GM19025 (cell line): ENCODE data around the gene SCP2.

Experiments used
- ATAC-seq: cut with Tn5 transposase; IDR thresholded peaks from one replicate; pipeline ENCODE4 v1.9.1; 2021; ENCODE audit warnings: mild to moderate bottlenecking, low read depth, moderate library complexity; ENCODE audit not compliant: unreplicated experiment

Gene SCP2

DNA sequence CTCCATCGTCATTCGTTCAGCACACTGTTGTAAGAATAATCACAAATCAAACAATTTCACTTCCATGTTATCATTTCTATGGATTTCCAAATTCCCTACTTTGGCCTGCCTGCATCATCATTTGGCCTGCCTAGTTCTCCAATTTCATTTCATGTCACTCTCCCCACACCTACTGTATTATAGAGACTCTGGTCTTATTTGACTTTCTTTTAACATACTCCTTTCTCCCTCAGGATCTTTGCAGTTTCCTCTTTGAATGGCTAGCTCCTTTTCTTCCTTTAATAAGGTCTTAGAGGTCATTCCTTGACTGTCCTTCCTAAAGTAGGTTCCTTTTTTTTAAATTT lies 98.7 kb downstream of the SCP2 start:
- ATAC-seq: no peak

DNA sequence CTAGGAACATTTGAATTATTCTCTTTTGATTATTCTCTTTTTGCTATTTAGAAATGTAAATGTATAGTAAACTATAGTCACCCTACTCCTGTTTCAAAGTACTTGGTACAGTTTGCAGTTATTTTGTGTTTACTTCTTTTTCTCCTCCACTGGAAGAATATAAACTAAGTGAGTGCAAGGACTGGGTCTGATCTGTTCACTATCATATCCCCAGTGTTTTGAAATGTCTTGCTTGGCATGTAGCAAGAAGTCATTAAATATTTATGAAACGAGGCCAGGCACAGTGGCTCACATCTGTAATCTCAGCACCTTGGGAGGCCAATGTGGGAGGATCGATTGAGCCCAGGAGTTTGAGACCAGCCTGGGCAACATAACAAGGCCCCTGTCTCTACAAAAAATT lies 99.2 kb downstream of the SCP2 start:
- no peak for ATAC-seq

GRCh38 chr1:53031732-53032131 lies 104.7 kb downstream of the SCP2 start:
- no peak for ATAC-seq

DNA sequence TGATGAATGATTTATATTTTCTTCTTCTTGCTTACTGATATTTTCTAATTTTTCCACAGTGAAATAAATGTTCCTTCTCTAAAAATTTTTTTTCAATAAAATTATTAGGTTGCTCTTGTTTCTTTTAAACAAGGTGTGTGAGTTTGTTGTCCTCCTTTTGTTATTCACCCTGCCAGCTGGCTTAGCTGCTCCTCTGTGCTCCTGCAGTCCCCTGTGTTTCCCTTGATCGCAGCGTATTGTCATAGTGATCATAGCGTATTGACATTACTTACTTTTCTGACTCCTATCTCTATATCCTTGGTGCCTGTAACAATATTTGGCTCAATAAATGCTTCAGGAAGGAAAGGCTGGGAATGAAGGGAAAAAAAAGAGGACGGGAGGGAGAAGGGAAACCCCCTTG lies 110.1 kb downstream of the SCP2 start:
- no peak for ATAC-seq

- ATAC-seq: no peak
These were observed 111.5 kb downstream of the SCP2 start for GRCh38 chr1:53038566-53038965.

DNA sequence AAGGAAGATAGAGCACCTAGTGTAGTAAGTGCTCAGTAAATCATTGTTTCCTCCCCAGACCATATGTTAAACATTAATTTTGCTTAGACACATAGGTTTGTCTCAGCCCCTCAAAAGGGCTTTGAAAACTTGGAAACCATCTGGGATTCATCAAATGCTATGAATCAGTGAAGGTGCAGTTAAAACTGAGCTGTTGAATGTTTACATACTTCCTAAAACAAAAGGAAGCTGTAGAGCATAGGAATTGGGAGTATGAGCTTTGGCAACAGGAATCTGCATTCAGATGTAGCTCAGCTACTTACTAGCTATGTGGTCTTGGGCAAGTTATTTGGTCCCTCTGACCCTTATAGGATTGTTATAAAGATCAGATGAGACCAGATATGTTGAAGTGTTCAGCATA lies 116.2 kb downstream of the SCP2 start:
- no peak for ATAC-seq

DNA sequence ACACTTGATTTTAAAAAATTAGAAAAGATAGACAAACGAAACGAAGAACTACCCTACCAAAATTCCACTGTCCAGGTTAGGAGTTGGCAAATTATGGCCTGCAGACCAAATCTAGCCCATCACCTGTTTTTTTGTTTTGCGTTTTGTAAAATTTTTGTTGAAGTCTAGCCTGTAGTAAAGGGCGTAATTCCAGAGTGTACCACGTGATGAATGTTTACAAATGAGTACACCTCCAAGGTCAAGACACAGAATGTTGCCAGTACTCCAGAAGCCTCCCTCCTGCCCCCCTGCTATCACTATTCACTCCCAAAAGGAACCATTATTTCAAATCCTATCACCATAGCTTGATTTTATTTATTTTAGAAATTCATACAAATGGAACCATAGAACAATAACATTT lies 117.8 kb downstream of the SCP2 start:
- no peak for ATAC-seq

DNA sequence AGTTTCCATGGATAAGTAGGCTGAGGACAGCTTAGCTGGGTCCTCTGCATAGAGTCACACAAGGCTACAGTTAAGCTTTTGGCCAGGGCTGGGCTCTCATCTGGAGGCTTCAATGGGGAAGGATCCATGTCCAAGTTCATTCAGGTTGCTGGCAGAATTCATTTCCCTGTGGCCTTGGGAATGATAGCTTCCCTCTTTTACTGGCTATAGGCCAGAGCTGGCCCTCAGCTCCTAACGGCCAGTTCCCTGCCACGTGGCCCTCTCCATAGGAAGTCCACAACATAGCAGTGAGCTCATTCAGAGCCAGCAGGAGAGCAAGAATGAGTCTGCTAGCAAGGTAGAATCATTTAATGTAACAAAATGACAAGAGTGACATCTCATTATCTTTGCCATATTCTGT lies 119.9 kb downstream of the SCP2 start:
- ATAC-seq: no peak

- ATAC-seq: no peak
These were observed 121.0 kb downstream of the SCP2 start for GRCh38 chr1:53047737-53048736.

DNA sequence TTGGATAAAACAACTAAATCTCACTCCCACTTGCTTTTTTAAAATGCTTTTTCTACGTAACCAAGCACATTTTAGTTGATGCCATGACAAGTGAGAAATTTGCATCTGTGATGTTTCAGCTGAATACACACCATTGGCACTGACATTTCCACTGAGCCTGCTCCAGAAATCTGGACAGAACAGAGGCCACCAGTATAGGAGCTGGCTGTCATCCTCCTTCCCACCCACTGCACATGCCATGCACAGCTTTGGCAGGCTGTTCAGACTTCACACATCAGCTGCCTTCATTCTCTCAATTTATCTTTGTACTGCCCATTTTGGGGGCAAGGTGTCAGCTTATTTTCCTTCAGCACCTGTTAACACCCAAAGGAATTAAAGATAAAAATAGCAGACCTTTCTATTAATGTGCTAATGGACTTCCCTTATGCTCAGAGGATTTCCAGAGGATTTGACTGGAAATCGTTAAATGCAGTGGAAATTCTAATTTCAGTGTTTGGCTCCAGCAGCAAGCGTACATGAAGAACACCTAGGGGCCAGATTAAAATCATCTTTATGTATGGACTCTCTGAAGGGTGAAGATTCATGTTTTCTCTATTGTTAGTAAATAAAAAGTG lies 122.0 kb downstream of the SCP2 start:
- no peak for ATAC-seq

DNA sequence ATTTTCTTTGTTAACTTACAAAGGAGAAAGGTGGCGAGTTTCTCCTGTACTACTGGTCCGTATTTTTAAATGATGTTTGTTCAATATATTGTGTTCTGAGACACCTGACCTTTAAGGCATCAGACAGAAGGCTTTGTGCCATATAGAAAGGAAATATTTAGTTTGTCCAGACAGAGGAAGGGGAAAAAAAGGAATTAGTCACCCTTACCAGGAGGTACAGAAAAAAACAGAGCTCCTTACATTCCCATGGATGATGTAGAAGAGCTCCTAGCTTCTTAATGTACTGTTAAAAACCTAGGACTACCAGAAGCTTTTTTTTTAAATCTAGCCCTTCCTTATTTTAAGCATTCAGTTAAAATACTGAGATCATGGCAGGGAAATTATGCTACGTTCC lies 122.5 kb downstream of the SCP2 start:
- ATAC-seq: no peak

- ATAC-seq: no peak
These were observed 123.2 kb downstream of the SCP2 start for GRCh38 chr1:53050310-53050709.

DNA sequence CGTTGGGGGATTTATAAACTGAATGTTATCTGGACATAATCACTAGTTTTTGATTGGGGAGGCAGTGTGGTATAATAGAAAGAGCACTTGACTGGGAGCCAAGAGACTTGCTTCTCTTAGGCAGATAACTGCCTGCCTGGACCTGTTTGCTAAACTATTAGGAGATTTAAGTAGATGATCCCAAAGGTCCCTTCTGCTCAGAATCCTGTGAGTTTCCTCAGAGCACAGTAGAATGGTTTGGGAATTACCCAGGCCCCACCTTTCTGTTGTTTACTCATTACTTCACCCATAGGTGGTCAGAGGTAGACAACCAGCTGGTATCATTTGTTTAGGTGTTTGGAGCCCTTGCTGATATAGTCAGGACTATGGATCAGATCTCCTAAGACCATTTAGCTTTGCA lies 124.6 kb downstream of the SCP2 start:
- no peak for ATAC-seq

DNA sequence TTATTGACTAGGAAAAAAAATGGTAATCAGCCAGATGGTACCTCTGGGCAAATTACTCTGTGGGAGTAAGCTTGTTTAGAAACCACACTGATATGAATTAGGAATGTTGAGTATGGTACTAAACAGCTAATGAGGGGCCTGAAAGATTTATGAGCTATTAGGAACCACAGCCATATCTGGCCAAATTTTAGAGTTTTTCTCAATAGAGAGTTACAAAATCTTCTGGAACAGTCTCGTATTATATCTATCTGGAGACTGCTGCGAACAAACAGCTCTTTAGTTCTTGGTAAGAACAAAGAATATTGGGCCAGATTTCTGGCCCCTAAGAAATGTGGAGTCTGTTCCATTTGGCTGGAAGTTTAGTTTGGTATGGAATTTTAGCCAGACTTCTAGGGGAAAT lies 130.1 kb downstream of the SCP2 start:
- ATAC-seq: no peak

GRCh38 chr1:53060579-53060978 lies 133.5 kb downstream of the SCP2 start:
- ATAC-seq: no peak

GRCh38 chr1:53061123-53061858 lies 134.2 kb downstream of the SCP2 start:
- ATAC-seq: no peak

- no peak for ATAC-seq
These were observed 135.0 kb downstream of the SCP2 start, which contains the start of gene PODN for GRCh38 chr1:53061859-53062707. Gene PODN, plus strand, starts transcription at chr1:53062213. Its CDS starts 7,643 bp downstream, at chr1:53069856.

DNA sequence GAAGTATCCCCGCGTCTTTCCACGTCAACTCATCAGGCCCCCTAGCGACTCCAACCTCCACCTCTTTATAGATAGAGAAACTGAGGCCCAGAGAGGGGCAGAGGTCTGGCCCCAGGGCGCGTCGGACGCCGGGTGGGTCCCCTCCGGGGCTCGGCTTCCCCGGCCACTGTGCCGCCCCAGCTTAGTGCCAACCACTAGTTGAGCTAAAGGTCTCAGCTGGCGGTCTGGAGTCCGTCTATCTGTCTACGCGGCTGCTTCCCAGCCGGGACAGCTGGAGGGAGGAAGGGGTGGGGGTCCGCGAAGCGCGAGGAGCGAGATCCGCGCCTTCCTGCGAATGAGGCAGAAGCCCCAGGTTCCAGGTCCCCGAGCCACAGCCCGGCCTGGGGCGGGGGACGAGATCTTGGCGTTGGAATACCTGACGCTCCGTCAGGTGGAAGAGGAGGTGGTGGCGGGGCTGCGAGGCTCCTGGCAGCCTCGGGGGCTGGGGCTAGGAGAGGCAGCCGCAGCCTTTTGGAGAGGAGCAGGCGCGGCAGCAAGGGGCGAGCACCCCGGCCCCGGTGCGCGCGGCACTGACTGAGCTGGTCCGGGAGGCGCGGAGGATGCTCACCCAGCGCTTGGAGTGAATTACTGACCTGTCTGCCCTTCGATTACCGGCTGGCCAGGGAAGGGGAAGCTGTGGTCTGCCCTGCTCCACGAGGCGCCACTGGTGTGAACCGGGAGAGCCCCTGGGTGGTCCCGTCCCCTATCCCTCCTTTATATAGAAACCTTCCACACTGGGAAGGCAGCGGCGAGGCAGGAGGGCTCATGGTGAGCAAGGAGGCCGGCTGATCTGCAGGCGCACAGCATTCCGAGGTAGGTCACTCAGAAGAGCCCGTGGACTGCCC lies 135.9 kb downstream of the SCP2 start:
- ATAC-seq: no peak

DNA sequence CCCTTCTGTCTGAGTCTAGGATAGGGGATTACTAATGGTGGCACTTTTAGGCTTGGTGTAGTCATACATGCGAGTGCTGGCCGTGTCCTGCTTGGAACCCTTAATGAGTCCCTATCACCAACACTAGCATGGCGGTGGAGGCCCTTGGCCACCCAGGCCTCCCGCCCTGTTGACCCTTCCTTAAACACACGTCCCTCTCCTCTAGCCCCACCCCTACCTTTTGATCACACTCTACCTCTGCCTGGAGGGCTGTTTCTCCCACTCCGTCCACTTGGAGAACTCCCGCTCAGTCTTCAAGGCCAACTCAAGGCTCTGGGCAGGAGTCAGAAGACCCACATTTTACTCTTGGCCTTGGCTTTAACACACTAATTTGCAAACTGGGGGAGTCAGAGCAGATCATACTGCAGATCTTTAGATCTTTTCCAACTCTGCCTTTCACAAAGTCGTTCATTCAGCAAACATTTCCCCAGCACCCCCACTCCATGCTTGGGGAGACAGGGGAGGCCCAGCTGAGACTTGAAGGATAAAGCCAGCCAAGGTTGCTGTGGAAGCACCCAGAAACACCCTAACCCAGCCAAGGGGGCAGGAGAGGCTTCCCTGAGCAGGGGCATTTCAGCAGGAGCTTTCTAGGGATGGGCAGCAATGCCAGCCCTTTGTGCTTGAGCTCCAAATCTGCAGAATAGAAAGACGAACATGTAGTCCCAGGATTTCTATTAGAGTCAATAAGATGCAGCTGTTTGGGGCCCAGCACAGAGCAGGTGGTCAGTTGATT lies 136.9 kb downstream of the SCP2 start:
- ATAC-seq: no peak
